Activated T-cell treated with anti-CD3 and anti-CD28 coated beads, Interleukin-2, amount 50 U/mL, for 24 hours (primary cell): ENCODE data around the gene ADPRHL1.

ENCODE experiments used
- DNase-seq: peaks from one replicate; pipeline ENCODE4 v3.0.0-alpha.2; 2020
- H3K27ac Mint-ChIP-seq: 2 replicates; pipeline ENCODE4 v1.8.0; 2020; ENCODE audit warnings: mild to moderate bottlenecking, mixed read lengths
- H3K27me3 Mint-ChIP-seq: 2 replicates; pipeline ENCODE4 v1.8.0; 2020; ENCODE audit warnings: mixed read lengths
- H3K36me3 Mint-ChIP-seq: 2 replicates; pipeline ENCODE4 v1.8.0; 2020; ENCODE audit warnings: low read depth, mixed read lengths
- H3K4me1 Mint-ChIP-seq: 2 replicates; pipeline ENCODE4 v1.8.0; 2020; ENCODE audit warnings: low read depth, mixed read lengths
- H3K4me3 Mint-ChIP-seq: 2 replicates; pipeline ENCODE4 v1.8.0; 2020; ENCODE audit warnings: mild to moderate bottlenecking, moderate library complexity, mixed read lengths
- H3K9me3 Mint-ChIP-seq: 2 replicates; pipeline ENCODE4 v1.8.0; 2020; ENCODE audit warnings: mixed read lengths

The ADPRHL1 gene

GRCh38 chr13:113452942-113453901 is at the start of gene ADPRHL1:
TSS of gene ADPRHL1 (minus strand) at chr13:113453488. CDS start at chr13:113453437, 51 bp downstream.
- Mint-ChIP-seq H3K27ac (no peak within 1 kb of the TSS), H3K36me3 (peaks cover 52% of the 10 kb centered on the region), H3K4me3 (no peak within 1 kb of the TSS), H3K4me1 (no peaks in the 10 kb centered on the region), H3K9me3 (no peaks in the 10 kb centered on the region), H3K27me3 (no peaks in the 10 kb centered on the region)
- DNase-seq, result peak; percentile 21

GRCh38 chr13:113502686-113503085 is 49.4 kb upstream of the ADPRHL1 start:
- Mint-ChIP-seq H3K27ac (no peak overlapping the region), H3K36me3 (peaks cover 70% of the 10 kb centered on the region), H3K27me3 (no peaks in the 10 kb centered on the region), H3K4me1 (no peaks in the 10 kb centered on the region), H3K9me3 (no peaks in the 10 kb centered on the region), H3K4me3 (no peak overlapping the region)
- no peak for DNase-seq

- Mint-ChIP-seq H3K9me3 (no peaks in the 10 kb centered on the region), H3K4me3 (no peak overlapping the region), H3K36me3 (peaks cover 82% of the 10 kb centered on the region), H3K4me1 (peaks cover 11% of the 10 kb centered on the region), H3K27ac (no peak overlapping the region), H3K27me3 (no peaks in the 10 kb centered on the region)
- DNase-seq, result no peak
Measured at GRCh38 chr13:113500530-113501265, 47.4 kb upstream of the ADPRHL1 start.

- Mint-ChIP-seq H3K27ac (no peak overlapping the region), H3K36me3 (peaks cover 82% of the 10 kb centered on the region), H3K9me3 (no peaks in the 10 kb centered on the region), H3K27me3 (no peaks in the 10 kb centered on the region), H3K4me1 (peaks cover 18% of the 10 kb centered on the region), H3K4me3 (no peak overlapping the region)
- no peak for DNase-seq
Measured at GRCh38 chr13:113499936-113500335, 46.6 kb upstream of the ADPRHL1 start.

GRCh38 chr13:113498905-113499304 is 45.6 kb upstream of the ADPRHL1 start:
- H3K9me3 Mint-ChIP-seq, result no peaks in the 10 kb centered on the region
- no peak overlapping the region for H3K4me3 Mint-ChIP-seq
- peaks cover 73% of the 10 kb centered on the region for H3K36me3 Mint-ChIP-seq

GRCh38 chr13:113497217-113497616 is 43.9 kb upstream of the ADPRHL1 start:
- no peak for DNase-seq
- Mint-ChIP-seq H3K9me3 (no peaks in the 10 kb centered on the region), H3K4me1 (peaks cover 38% of the 10 kb centered on the region), H3K4me3 (no peak overlapping the region), H3K27me3 (no peaks in the 10 kb centered on the region), H3K36me3 (peaks cover 64% of the 10 kb centered on the region), H3K27ac (no peak overlapping the region)

More at GRCh38 chr13:113498905-113499304, 45.6 kb upstream of the ADPRHL1 start:
- Mint-ChIP-seq H3K4me1 (peaks cover 23% of the 10 kb centered on the region), H3K27me3 (no peaks in the 10 kb centered on the region), H3K27ac (no peak overlapping the region)
- DNase-seq, result no peak

GRCh38 chr13:113495494-113496210 is 42.4 kb upstream of the ADPRHL1 start:
- Mint-ChIP-seq H3K9me3 (no peaks in the 10 kb centered on the region), H3K4me1 (peaks cover 44% of the 10 kb centered on the region), H3K4me3 (no peak overlapping the region), H3K27ac (peak overlapping the region; percentile 0), H3K36me3 (peaks cover 49% of the 10 kb centered on the region), H3K27me3 (no peaks in the 10 kb centered on the region)
- no peak for DNase-seq

- Mint-ChIP-seq H3K27me3 (no peaks in the 10 kb centered on the region), H3K36me3 (peaks cover 38% of the 10 kb centered on the region), H3K4me1 (peaks cover 59% of the 10 kb centered on the region), H3K27ac (peak overlapping the region; percentile 86), H3K9me3 (no peaks in the 10 kb centered on the region), H3K4me3 (peak overlapping the region; percentile 30)
- DNase-seq, result no peak
Measured at GRCh38 chr13:113493315-113493951, 40.1 kb upstream of the ADPRHL1 start.

GRCh38 chr13:113491982-113492381 is 38.7 kb upstream of the ADPRHL1 start:
- Mint-ChIP-seq H3K4me3 (peak overlapping the region; percentile 74), H3K4me1 (peaks cover 72% of the 10 kb centered on the region), H3K27ac (peak overlapping the region; percentile 64), H3K27me3 (no peaks in the 10 kb centered on the region), H3K9me3 (no peaks in the 10 kb centered on the region), H3K36me3 (peaks cover 40% of the 10 kb centered on the region)
- no peak for DNase-seq

GRCh38 chr13:113491418-113491883 is 38.2 kb upstream of the ADPRHL1 start:
- peaks cover 72% of the 10 kb centered on the region for H3K4me1 Mint-ChIP-seq
- no peaks in the 10 kb centered on the region for H3K9me3 Mint-ChIP-seq
- H3K27me3 Mint-ChIP-seq, result no peaks in the 10 kb centered on the region
- DNase-seq, result peak; percentile 33
- H3K4me3 Mint-ChIP-seq, result peak overlapping the region; percentile 74
- H3K27ac Mint-ChIP-seq, result peak overlapping the region; percentile 64
- H3K36me3 Mint-ChIP-seq, result peaks cover 39% of the 10 kb centered on the region

- Mint-ChIP-seq H3K27ac (peak within 1 kb of the TSS; percentile 93), H3K27me3 (no peaks in the 10 kb centered on the region), H3K4me3 (peak within 1 kb of the TSS; percentile 94), H3K9me3 (no peaks in the 10 kb centered on the region), H3K4me1 (peaks cover 68% of the 10 kb centered on the region), H3K36me3 (peaks cover 35% of the 10 kb centered on the region)
- DNase-seq, result peak; percentile 89
Measured at GRCh38 chr13:113490496-113491417, 37.5 kb upstream of the ADPRHL1 start, which contains the start of gene DCUN1D2. TSS of gene DCUN1D2 (minus strand) at chr13:113490711. CDS start at chr13:113490669, 42 bp downstream.

GRCh38 chr13:113489549-113490495 is 36.5 kb upstream of the ADPRHL1 start:
- Mint-ChIP-seq H3K36me3 (peaks cover 31% of the 10 kb centered on the region), H3K27ac (peak overlapping the region; percentile 93), H3K4me3 (peak overlapping the region; percentile 94), H3K4me1 (peaks cover 61% of the 10 kb centered on the region), H3K27me3 (no peaks in the 10 kb centered on the region), H3K9me3 (no peaks in the 10 kb centered on the region)
- peak; percentile 72 for DNase-seq
